Measurements from ENCODE around the gene DCUN1D1.

DNA sequence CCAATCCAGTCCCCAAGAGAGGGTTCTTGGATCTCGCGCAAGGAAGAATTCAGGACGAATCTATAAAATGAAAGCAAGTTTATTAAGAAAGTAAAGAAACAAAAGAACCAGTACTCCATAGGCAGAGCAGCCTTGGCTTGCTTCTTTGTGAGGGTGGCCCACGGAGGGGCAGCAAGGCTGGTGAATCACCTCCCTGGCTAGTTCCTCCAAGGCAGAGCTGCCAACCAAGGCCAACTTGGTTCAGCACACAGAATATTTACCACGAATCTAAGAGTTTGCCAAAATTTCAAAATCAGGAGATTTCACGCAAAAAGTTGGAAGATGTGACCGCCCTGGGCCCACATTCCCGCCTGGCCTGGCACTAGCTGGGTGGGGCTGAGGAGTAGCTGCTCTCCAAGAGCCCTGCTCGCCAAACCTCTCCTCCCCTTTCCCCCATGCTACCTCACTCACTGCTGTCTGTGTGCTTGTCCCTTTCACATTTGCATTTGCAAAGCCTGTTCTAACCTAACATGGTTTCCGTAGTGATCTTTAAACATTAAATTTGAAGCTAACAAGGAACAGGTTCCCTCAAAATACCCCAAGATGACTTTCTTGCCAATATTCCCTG is 26.2 kb upstream of the DCUN1D1 start:
- no peak for TF ChIP-seq EZH2 (IDR thresholded peaks at IDR 0.05)
- TF ChIP-seq POLR2AphosphoS5 (IDR thresholded peaks at IDR 0.05; ENCODE audit: borderline replicate concordance, low read depth, low read length), result no peak
